Fibroblast of lung (primary cell): ENCODE results near the gene GPM6B.

Experiments
- EZH2 ChIP-seq: IDR thresholded peaks from 2 replicates; pipeline ENCODE4 v1.5.1; 2012; ENCODE audit warnings: low read length, control low read depth, mild to moderate bottlenecking; ENCODE audit errors: missing control alignments
- TF ChIP-seq, protein P1 (sequence below), 2 donors: IDR thresholded peaks in 1 of 2; conservative IDR thresholded peaks in 1 of 2; 1 replicate in 1 of 2; 2 replicates in 1 of 2; pipeline ENCODE4 v1.5.1; 2011 to 2012; ENCODE audit warnings: low read length in 2 of 2, control low read depth in 1 of 2, inconsistent platforms in 1 of 2, low read depth in 1 of 2, mild to moderate bottlenecking in 1 of 2

- TF ChIP-seq, protein P1, sequence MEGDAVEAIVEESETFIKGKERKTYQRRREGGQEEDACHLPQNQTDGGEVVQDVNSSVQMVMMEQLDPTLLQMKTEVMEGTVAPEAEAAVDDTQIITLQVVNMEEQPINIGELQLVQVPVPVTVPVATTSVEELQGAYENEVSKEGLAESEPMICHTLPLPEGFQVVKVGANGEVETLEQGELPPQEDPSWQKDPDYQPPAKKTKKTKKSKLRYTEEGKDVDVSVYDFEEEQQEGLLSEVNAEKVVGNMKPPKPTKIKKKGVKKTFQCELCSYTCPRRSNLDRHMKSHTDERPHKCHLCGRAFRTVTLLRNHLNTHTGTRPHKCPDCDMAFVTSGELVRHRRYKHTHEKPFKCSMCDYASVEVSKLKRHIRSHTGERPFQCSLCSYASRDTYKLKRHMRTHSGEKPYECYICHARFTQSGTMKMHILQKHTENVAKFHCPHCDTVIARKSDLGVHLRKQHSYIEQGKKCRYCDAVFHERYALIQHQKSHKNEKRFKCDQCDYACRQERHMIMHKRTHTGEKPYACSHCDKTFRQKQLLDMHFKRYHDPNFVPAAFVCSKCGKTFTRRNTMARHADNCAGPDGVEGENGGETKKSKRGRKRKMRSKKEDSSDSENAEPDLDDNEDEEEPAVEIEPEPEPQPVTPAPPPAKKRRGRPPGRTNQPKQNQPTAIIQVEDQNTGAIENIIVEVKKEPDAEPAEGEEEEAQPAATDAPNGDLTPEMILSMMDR (conservative IDR thresholded peaks at IDR 0.05 in 1 of 2, IDR thresholded peaks at IDR 0.05 in 1 of 2; ENCODE audit: low read depth in 1 of 2, low read length in 2 of 2): no peak
- no peak for TF ChIP-seq EZH2
Observed at GRCh38 chrX:13835825-13836224, 18.9 kb upstream of the GPM6B start.
